C4-2B (cell line): ENCODE measurements around the gene ITPR1.
"Not testable (repeated sequence)": the region's sequence is repeated elsewhere in the genome, so short reads cannot be mapped to it uniquely, and the experiment has no call there.

ENCODE experiments used
- H3K27ac ChIP-seq: fragments of 450-650 bp; 2 replicates; pipeline ENCODE4 v1.5.1; 2017
- ZFX ChIP-seq: fragments of 450-650 bp; IDR thresholded peaks from 2 replicates; pipeline ENCODE4 v1.6.1; 2017
- TF ChIP-seq, protein P1 (sequence below): fragments of 450-650 bp; conservative IDR thresholded peaks from 2 replicates; pipeline ENCODE4 v1.5.1; 2017; ENCODE audit warnings: mild to moderate bottlenecking

The ITPR1 gene

DNA sequence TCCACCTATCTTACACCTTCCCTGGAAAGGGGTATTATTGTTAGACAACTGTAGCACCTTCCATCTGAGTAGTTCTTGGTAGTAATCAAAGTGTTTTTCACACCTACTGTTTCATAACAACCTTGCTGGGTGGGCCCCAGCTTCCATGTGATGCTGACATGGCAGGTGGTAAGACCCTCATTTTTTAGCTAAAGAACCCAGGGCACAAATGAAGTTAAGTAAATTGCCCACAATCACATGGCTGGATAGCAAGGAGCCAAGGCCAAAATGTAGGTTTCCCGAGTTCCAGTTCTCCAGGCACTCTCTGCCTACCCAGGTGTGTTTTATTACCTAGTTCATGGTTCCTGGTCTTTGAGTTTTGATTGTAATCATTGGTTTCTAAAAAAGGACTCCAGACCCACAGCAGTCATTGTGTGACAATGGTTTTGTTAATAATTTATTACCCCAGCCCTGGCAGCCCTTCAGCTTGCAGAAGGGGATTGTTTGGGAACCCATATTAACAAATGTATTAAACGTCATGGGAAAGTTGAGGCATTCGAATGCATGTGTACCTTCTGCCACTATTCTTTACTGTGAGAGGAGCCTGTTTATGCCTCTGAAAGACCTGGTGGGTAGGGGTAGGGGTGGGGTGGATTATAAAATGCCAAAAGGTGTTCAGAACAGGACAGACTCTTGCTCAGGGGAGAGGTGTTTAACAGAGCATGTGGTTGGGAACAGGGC is 263.9 kb downstream of the ITPR1 start:
- TF ChIP-seq, protein P1, sequence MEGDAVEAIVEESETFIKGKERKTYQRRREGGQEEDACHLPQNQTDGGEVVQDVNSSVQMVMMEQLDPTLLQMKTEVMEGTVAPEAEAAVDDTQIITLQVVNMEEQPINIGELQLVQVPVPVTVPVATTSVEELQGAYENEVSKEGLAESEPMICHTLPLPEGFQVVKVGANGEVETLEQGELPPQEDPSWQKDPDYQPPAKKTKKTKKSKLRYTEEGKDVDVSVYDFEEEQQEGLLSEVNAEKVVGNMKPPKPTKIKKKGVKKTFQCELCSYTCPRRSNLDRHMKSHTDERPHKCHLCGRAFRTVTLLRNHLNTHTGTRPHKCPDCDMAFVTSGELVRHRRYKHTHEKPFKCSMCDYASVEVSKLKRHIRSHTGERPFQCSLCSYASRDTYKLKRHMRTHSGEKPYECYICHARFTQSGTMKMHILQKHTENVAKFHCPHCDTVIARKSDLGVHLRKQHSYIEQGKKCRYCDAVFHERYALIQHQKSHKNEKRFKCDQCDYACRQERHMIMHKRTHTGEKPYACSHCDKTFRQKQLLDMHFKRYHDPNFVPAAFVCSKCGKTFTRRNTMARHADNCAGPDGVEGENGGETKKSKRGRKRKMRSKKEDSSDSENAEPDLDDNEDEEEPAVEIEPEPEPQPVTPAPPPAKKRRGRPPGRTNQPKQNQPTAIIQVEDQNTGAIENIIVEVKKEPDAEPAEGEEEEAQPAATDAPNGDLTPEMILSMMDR: no peak
- TF ChIP-seq ZFX: no peak
- no peak overlapping the region for H3K27ac ChIP-seq

DNA sequence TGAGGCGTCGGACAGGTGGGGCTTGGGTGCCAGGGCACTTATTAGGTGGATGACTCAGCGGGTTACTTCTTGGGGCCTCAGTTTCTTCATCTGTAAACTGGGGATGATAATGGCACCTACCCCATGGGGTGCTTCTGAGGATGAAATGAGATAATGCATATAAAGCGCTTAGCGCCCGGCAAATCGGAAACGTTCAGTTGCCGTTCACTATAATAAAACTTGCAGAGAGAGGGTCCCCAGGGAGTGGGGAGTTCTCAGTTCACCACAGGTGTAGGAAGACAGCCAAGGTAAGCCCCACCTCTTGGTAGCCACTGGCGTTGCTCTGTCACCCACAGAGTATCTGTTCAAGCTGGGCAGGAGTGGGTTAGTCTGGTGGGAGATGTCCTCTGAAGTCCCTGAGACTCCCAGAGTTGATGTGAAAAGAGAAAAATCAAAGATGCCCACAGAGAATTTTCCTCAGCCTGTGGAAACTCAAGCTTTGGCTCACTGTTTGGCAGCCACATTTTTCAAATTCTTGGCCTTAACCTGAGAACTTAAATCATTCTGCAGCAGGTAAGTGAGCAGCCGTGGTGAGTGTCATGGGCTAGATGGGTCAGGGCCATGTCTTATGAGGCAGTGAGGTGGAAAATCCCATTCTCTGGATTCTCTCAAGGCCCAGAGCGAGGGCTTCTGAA is 264.6 kb downstream of the ITPR1 start:
- H3K27ac ChIP-seq: no peak overlapping the region
- TF ChIP-seq, protein P1: no peak
- TF ChIP-seq ZFX: no peak

DNA sequence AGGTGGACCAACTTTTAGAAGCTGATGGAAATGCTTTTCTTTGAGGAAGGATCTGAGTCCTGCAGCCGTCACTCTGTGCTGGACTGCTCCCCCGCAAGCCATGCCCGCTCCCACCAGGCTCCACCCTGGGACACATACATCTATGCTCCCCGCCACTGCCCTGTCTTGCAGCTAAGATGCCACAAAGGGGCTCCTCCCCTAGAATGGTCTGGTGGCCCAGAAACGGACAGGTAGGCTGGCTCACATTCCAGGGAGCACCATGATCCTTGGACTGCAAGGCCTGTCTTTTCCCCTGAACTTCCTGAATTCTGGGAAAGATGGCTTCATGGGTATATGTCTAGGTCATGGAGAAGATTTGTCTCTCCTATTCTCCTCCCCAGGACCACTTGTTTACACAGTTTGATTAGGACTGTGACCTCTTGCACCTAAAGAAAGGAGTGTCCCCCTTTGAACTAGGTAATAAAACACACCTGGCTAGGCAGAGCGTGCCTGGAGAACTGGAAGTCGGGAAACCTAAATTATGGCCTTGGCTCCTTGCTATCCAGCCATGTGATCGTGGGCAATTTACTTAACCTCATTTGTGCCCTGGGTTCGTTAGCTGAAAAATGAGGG is 265.2 kb downstream of the ITPR1 start:
- H3K27ac ChIP-seq: no peak overlapping the region
- TF ChIP-seq, protein P1: no peak
- no peak for TF ChIP-seq ZFX

DNA sequence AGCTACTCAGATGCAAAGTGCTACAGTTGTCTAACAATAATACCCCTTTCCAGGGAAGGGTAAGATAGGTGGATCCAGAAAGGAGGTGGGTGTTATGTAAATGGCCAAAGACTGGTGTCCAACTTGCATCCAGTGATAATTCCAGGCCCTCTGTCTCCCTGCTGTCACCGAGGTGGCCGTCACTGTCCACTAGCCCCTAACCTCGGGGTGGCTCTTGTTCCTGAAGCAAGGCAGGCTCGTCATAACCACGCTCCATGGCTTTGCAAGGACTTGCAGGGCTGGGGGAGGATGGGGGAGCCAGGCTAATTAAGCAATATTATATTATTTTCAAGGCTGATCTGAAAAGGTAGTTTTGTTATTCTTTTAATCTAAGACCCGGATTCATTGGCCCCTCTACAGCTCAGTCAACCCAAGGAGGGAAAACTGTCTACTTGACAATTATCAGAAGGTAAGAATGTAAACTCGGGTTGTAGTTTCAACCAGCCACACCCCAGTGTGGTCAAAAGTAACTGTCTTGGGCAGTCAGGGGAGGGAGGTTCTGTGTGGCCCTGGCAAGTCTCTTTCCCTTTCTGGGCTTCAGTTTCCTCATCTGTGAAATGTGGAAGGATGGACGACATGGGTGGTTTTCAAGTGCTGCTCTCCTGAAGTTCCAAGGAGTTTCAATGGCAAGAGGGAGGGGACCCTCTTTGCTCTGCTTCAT is 266.0 kb downstream of the ITPR1 start:
- H3K27ac ChIP-seq: no peak overlapping the region
- TF ChIP-seq, protein P1: no peak
- TF ChIP-seq ZFX: no peak

DNA sequence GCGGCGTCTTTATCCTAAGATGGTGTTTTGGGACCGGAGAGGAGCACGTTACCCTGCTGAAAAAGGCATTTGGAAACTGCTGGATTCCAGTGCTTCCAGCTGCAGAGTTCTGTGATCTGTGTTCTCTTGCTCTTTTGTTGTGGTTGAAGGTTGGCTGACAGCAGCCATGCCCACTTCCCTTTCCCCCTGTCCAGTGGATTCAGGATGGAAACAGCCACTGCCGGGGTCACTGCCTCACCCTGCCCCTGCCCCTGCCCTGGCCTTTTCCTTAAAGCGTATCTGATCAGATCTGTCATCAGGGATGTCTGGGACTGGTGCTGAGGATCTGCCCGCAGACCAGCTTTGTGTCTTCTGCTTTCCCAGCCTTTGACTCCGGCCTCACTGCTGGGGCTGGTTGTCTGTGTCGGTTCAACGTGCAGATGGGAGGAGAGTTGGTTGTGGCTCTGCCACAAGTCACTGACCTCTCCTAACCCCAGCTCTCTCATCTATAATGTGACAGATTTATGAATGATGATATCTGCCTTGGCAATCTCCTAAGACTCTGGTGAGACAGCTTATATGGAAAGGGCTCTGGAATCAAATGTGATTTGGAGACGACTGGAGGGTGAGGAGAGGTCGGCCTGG is 266.7 kb downstream of the ITPR1 start:
- no peak for TF ChIP-seq ZFX
- TF ChIP-seq, protein P1: no peak
- H3K27ac ChIP-seq: no peak overlapping the region

DNA sequence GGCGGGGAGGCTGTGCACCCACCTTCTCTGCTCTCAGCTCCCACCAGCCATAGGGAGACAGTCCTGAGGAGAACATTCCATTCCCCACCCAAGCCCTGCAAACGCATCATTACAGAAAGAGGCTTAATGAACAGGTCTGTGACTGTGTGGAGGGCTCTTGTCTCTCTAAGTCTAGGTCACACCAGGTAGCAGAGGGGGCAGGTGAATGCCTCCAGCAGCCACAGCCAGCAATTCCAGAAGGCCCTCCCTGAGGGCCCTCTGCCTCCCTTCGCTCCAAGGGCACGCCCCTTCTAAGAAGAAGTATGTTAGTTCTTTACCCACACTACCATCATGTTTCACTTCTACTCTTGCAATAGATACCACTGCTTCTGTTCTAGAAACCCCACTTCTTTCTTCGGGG is 268.6 kb downstream of the ITPR1 start:
- H3K27ac ChIP-seq: no peak overlapping the region
- no peak for TF ChIP-seq ZFX
- TF ChIP-seq, protein P1: no peak

DNA sequence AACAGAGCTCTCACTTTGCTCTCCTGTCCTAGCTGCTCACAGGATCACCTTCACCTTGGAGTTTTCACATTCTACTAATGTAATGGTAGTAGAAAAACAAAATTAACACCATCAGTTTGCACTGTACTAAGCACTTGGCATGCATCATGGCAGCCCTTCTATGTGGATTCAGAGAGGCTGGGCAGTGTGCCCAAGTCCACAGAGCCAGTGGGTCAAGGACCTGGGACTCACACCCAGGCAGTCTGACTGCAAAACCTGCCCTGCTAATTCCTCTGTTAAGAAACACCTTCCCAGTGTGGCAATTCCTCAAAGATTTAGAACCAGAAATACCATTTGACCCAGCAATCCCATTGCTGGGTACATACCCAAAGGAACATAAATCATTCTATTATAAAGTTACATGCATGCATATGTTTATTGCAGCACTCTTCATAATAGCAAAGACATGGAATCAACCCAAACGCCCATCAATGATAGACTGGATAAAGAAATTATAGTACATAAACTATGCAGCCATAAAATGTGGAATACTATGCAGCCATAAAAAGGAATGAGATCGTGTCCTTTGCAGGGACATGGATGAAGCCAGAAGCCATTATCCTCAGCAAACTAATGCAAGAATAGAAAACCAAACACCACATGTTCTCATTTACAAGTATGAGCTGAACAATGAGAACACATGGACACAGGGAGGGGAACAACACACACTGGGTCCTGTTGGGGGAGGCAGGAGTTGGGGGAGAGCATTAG is 269.5 kb downstream of the ITPR1 start:
- H3K27ac ChIP-seq: not testable (repeated sequence)
